HepG2 (cell line): ENCODE results near the gene SEMA3G. TPM values are rescaled to one million over a fixed set of nuclear protein-coding genes. Genes with fewer than 3 reads are reported as not detected.

ENCODE experiments used
- ATF2 ChIP-seq: sonication (generic); formaldehyde crosslinking; IDR thresholded peaks from 2 replicates; pipeline ENCODE4 v1.4.0; 2020; ENCODE audit warnings: missing genetic modification reagents
- CREB3 ChIP-seq: sonication (generic); formaldehyde crosslinking; IDR thresholded peaks from 2 replicates; pipeline ENCODE4 v1.5.0; 2020; ENCODE audit warnings: missing genetic modification reagents
- HBP1 ChIP-seq: IDR thresholded peaks from 2 replicates; pipeline ENCODE4 v1.6.1; 2016; ENCODE audit warnings: low read depth, control low read depth
- NR2C2 ChIP-seq: sonication (generic); formaldehyde crosslinking; IDR thresholded peaks from 2 replicates; pipeline ENCODE4 v1.4.0; 2020; ENCODE audit warnings: missing genetic modification reagents, mild to moderate bottlenecking, moderate library complexity, borderline replicate concordance
- PHF5A ChIP-seq: IDR thresholded peaks from one replicate; pipeline ENCODE4 v1.6.1; 2018; ENCODE audit warnings: low read depth, missing genetic modification reagents; ENCODE audit not compliant: unreplicated experiment
- SUZ12 ChIP-seq: fragments of 150-350 bp; IDR thresholded peaks from 2 replicates; pipeline ENCODE4 v1.6.1; 2014; ENCODE audit warnings: low read depth, low read length
- ZBTB40 ChIP-seq, 2 experiments: fragments of 450-650 bp in 1 of 2; sonication (generic) in 1 of 2; formaldehyde crosslinking in 1 of 2; IDR thresholded peaks; 2 replicates each; pipeline versions ENCODE4 v1.6.1 to v1.8.0; 2016 to 2022; ENCODE audit warnings: antibody characterized with exemption in 1 of 2, mild to moderate bottlenecking in 1 of 2, missing genetic modification reagents in 1 of 2
- ZNF574 ChIP-seq: sonication (generic); formaldehyde crosslinking; IDR thresholded peaks from 2 replicates; pipeline ENCODE4 v1.4.0; 2020; ENCODE audit warnings: missing genetic modification reagents
- ZNF780A ChIP-seq: sonication (generic); formaldehyde crosslinking; IDR thresholded peaks from 2 replicates; pipeline ENCODE4 v1.8.0; 2022; ENCODE audit warnings: mild to moderate bottlenecking, missing genetic modification reagents, moderate library complexity
- ZNF781 ChIP-seq: sonication (generic); formaldehyde crosslinking; IDR thresholded peaks from 2 replicates; pipeline ENCODE4 v1.5.1; 2020; ENCODE audit warnings: borderline replicate concordance, mild to moderate bottlenecking, missing genetic modification reagents; ENCODE audit errors: not compliant biosample characterization
- polyA plus RNA-seq, 8 experiments: library from polyadenylated mRNA; depleted of rRNA in 3 of 8; stranded (reverse) in 7 of 8; unstranded in 1 of 8; fragments of >200 nt; fragmentation: Illumina TruSeq in 4 of 8; extraction: Trizol in 4 of 8; gene quantifications; 2 replicates each; pipeline versions ENCODE4 v1.2.1 to v1.2.3, GENCODE V29; 2011 to 2016; ENCODE audit warnings: low read depth in 4 of 8, missing spikeins in 1 of 8, mixed read lengths in 1 of 8; ENCODE audit not compliant: insufficient read depth in 1 of 8
- total RNA-seq, 5 experiments: library from RNA; depleted of rRNA; stranded (reverse); fragments of >200 nt; fragmentation: Illumina TruSeq; extraction: Trizol; gene quantifications; 2 replicates each; pipeline ENCODE4 v1.2.3, GENCODE V29; 2016; ENCODE audit warnings: low read depth in 1 of 5

Gene SEMA3G
- total and polyA plus RNA-seq, 2 of the 13 experiments (the other 11 are each of a cell fraction or from before 2014, with no cell fraction given) = 6.1 to 8.3 TPM

- TF ChIP-seq ZNF780A (no peak), NR2C2 (CRISPR knock-in tag) (peak; percentile 83), HBP1 (CRISPR knock-in tag) (no peak), CREB3 (no peak), ZNF781 (CRISPR knock-in tag) (no peak), ATF2 (CRISPR knock-in tag) (peak; percentile 95), ZNF574 (CRISPR knock-in tag) (peak; percentile 46; the same call in 1 of the 2 replicates), ZBTB40 (IDR thresholded peaks at IDR 0.05) (no peak), ZBTB40 (CRISPR knock-in tag; IDR thresholded peaks at IDR 0.05) (no peak), SUZ12 (no peak), PHF5A (CRISPR knock-in tag) (peak; percentile 89)
Measured at GRCh38 chr3:52429779-52430415, 15.0 kb downstream of the SEMA3G start (continued).
